CD14-positive monocyte (primary cell): ENCODE measurements around the gene HAX1. TPM values are rescaled to one million over a fixed set of nuclear protein-coding genes. Genes with fewer than 3 reads are reported as not detected.
"Not testable (repeated sequence)": the region's sequence is repeated elsewhere in the genome, so short reads cannot be mapped to it uniquely, and the experiment has no call there.

Experiments
- DNase-seq, 3 donors: peaks; one replicate each; pipeline ENCODE4 v3.0.0-alpha.2; 2011 to 2022
- H2AFZ ChIP-seq: 2 replicates; pipeline ENCODE4 v1.6.0; 2012; ENCODE audit warnings: mild to moderate bottlenecking, low read depth, low read length, inconsistent platforms; ENCODE audit not compliant: insufficient read depth, poor library complexity, severe bottlenecking
- H3K27ac ChIP-seq, 2 donors: 1 replicate in 1 of 2; 2 replicates in 1 of 2; pipeline ENCODE4 v1.5.1; 2012 to 2013; ENCODE audit warnings: low read length in 2 of 2, control low read depth in 1 of 2, inconsistent platforms in 1 of 2, low read depth in 1 of 2, mild to moderate bottlenecking in 1 of 2
- H3K27me3 ChIP-seq, 2 donors: one replicate each; pipeline versions ENCODE4 v1.6.0 to v1.6.1; 2011 to 2013; ENCODE audit warnings: low read length in 2 of 2; ENCODE audit not compliant: control insufficient read depth in 2 of 2, insufficient read depth in 2 of 2
- H3K36me3 ChIP-seq, 2 donors: replicated peaks in 1 of 2; 1 replicate in 1 of 2; 2 replicates in 1 of 2; pipeline versions ENCODE4 v1.5.1 to v1.6.1; 2012 to 2013; ENCODE audit warnings: low read length in 2 of 2, control low read depth in 1 of 2, inconsistent platforms in 1 of 2, mild to moderate bottlenecking in 1 of 2; ENCODE audit not compliant: insufficient read depth in 2 of 2, control insufficient read depth in 1 of 2
- H3K4me1 ChIP-seq, 2 donors: 1 replicate in 1 of 2; 2 replicates in 1 of 2; pipeline versions ENCODE4 v1.5.1 to v1.6.1; 2012 to 2013; ENCODE audit warnings: low read length in 2 of 2, control low read depth in 1 of 2, inconsistent platforms in 1 of 2, mild to moderate bottlenecking in 1 of 2, moderate library complexity in 1 of 2; ENCODE audit not compliant: insufficient read depth in 2 of 2, control insufficient read depth in 1 of 2
- H3K4me2 ChIP-seq: replicated peaks from 2 replicates; pipeline ENCODE3; 2012; ENCODE audit warnings: low read length, moderate library complexity, mild to moderate bottlenecking; ENCODE audit not compliant: poor library complexity, severe bottlenecking; ENCODE audit errors: extremely low read depth
- H3K4me3 ChIP-seq, 3 experiments: fragments of 200-600 bp in 1 of 3; sonication (generic) in 1 of 3; replicated peaks in 1 of 3; 1 replicate in 2 of 3; 2 replicates in 1 of 3; pipeline ENCODE4 v1.5.1; 2011 to 2013; ENCODE audit warnings: low read length in 3 of 3, mild to moderate bottlenecking in 3 of 3, control low read depth in 2 of 3, low read depth in 2 of 3, inconsistent platforms in 1 of 3, moderate library complexity in 1 of 3
- H3K79me2 ChIP-seq: 2 replicates; pipeline ENCODE4 v1.6.0; 2012; ENCODE audit warnings: mild to moderate bottlenecking, control low read depth, inconsistent platforms, low read length, moderate library complexity; ENCODE audit not compliant: insufficient read depth
- H3K9ac ChIP-seq: 2 replicates; pipeline ENCODE4 v1.6.0; 2017; ENCODE audit warnings: low read length, mild to moderate bottlenecking; ENCODE audit not compliant: insufficient read depth, poor library complexity, severe bottlenecking
- H3K9me3 ChIP-seq, 2 donors: replicated peaks in 1 of 2; 1 replicate in 1 of 2; 2 replicates in 1 of 2; pipeline versions ENCODE4 v1.5.1 to v1.6.1; 2012 to 2013; ENCODE audit warnings: low read length in 2 of 2, control low read depth in 1 of 2; ENCODE audit not compliant: control insufficient read depth in 1 of 2, insufficient read depth in 1 of 2
- H4K20me1 ChIP-seq: 2 replicates; pipeline ENCODE4 v1.6.0; 2012; ENCODE audit warnings: mild to moderate bottlenecking, low read length, control low read depth, moderate library complexity; ENCODE audit not compliant: insufficient read depth
- H3K27ac Mint-ChIP-seq, 7 donors: one replicate each; pipeline ENCODE4 v1.8.0; 2020; ENCODE audit warnings: mild to moderate bottlenecking in 7 of 7, mixed read lengths in 7 of 7, moderate library complexity in 6 of 7, inconsistent platforms in 2 of 7
- H3K27me3 Mint-ChIP-seq, 3 donors: one replicate each; pipeline ENCODE4 v1.8.0; 2021 to 2022; ENCODE audit warnings: low read depth in 3 of 3, mild to moderate bottlenecking in 3 of 3, mixed read lengths in 3 of 3, moderate library complexity in 3 of 3, inconsistent platforms in 1 of 3
- H3K36me3 Mint-ChIP-seq, 2 donors: one replicate each; pipeline ENCODE4 v1.8.0; 2020; ENCODE audit warnings: mixed read lengths in 2 of 2, inconsistent platforms in 1 of 2, mild to moderate bottlenecking in 1 of 2
- H3K4me1 Mint-ChIP-seq: one replicate; pipeline ENCODE4 v1.8.0; 2020; ENCODE audit warnings: mild to moderate bottlenecking, mixed read lengths
- H3K4me3 Mint-ChIP-seq, 2 donors: one replicate each; pipeline ENCODE4 v1.8.0; 2020; ENCODE audit warnings: mild to moderate bottlenecking in 2 of 2, mixed read lengths in 2 of 2, moderate library complexity in 1 of 2
- H3K9me3 Mint-ChIP-seq, 7 donors: one replicate each; pipeline ENCODE4 v1.8.0; 2020 to 2022; ENCODE audit warnings: mixed read lengths in 7 of 7, mild to moderate bottlenecking in 6 of 7, moderate library complexity in 6 of 7, inconsistent platforms in 2 of 7
- CTCF ChIP-seq: fragments of 200-600 bp; IDR thresholded peaks from one replicate; pipeline ENCODE4 v1.8.0; 2022; ENCODE audit warnings: antibody characterized with exemption, mild to moderate bottlenecking
- WGBS: methylation state at CpG from one replicate; pipeline ENCODE4 v1.1.5; 2013; ENCODE audit warnings: missing lambda C conversion rate; ENCODE audit not compliant: insufficient coverage; 5-methylcytosine and 5-hydroxymethylcytosine counted together
- intact Hi-C, 2 donors: fragments of 100-400 bp; cut with micrococcal nuclease; formaldehyde crosslinking; loops; one replicate each; pipeline versions ENCODE4 v1.15.0 to v1.15.1; 2023
- polyA plus RNA-seq, 3 donors: library from polyadenylated mRNA; depleted of rRNA in 1 of 3; unstranded in 2 of 3; stranded (reverse) in 1 of 3; fragments of 300-500 nt in 2 of 3; fragments of >200 nt in 1 of 3; fragmentation: Illumina TruSeq in 2 of 3; gene quantifications; 1 replicate in 2 of 3; 2 replicates in 1 of 3; pipeline ENCODE4 v1.2.3, GENCODE V29; 2012 to 2021

Gene HAX1
- polyA plus RNA-seq, 3 donors: 51.4 to 94.9 (median 91.7) TPM

DNA sequence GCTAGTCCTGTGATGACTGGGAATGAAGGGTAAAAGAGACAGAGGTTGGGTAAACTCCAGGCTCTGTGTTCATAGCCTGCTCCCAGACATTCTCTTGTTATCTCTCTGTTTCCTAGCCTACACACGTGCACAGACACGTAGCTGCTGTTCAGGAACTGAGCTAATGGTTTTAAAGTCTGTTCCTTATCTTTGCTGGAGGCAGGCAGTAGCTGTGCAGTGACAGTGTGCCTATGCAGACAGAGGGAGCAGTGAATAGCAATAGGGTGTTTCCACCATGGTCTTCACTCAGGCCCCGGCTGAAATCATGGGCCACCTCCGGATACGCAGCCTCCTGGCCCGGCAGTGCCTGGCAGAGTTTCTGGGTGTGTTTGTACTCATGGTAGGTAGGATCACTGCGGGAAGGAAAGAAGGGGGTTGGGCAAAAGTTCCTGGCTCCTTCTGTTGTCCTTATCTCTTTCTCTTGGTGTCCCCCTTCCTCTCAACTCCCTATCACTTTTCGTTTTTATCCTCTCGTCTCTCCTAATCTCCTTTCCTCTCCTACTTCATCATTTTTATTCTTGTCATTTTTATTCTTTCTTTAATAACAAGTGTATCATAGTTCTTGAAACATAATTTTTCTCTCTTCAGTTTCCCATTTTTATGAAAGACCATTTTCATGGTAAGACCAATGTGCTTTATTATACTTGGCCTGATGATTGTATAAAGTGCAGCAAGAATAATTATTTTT is 48.6 kb downstream of the HAX1 start, which contains the start of gene AQP10:
TSS of gene AQP10 (plus strand) at position 212 of the 727 bp plus-strand sequence. CDS start at position 275, 63 bp downstream.
- no peaks in the 10 kb centered on the region for H3K36me3 ChIP-seq
- peaks cover 4 to 9% of the 10 kb centered on the region in 2 donors for H3K9me3 ChIP-seq
- H3K4me2 ChIP-seq: no peak within 1 kb of the TSS
- Mint-ChIP-seq H3K27ac (no peak within 1 kb of the TSS), H3K36me3 (peaks cover 2 to 3% of the 10 kb centered on the region in 2 donors), H3K4me3 (peak within 1 kb of the TSS in 1 of 2 donors; percentile 26), H3K27me3 (peaks cover 19 to 47% (median 28%) of the 10 kb centered on the region in 3 donors), H3K4me1 (peaks cover 15% of the 10 kb centered on the region), H3K9me3 (peaks cover 0 to 24% (median 14%) of the 10 kb centered on the region in 7 donors)
- no peak for TF ChIP-seq CTCF
- no peaks in the 10 kb centered on the region for H4K20me1 ChIP-seq
- no CpG with 5 or more reads among the region's 9 CpGs for WGBS
- no peak within 1 kb of the TSS for H3K4me3 ChIP-seq
- no peak within 1 kb of the TSS for H3K27ac ChIP-seq
- DNase-seq: no peak
- intact Hi-C loops: no loop called here
- peaks cover 0 to 10% of the 10 kb centered on the region in 2 donors for H3K27me3 ChIP-seq
- H2AFZ ChIP-seq: no peak within 1 kb of the TSS
- H3K79me2 ChIP-seq: no peaks in the 10 kb centered on the region
- peaks cover 13 to 19% of the 10 kb centered on the region in 2 donors for H3K4me1 ChIP-seq
- no peak within 1 kb of the TSS for H3K9ac ChIP-seq

DNA sequence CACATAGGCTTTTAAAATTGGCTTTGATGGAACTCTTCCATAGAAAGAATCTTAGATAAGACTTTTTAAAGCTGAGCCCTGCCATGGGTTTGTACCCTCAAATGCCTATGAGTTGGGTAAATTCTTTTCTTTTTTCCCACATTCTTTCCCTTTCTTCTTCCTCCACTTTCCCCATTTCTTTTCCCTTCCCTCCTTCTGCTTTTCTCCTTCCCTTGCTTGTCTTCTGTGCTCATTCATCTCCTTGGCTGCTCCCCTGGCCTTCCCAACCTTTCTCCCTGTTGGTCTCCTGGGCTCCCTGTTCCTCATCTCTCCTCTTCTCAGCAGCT is 49.1 kb downstream of the HAX1 start:
- Mint-ChIP-seq H3K4me1 (peaks cover 20% of the 10 kb centered on the region), H3K27me3 (peaks cover 22 to 53% (median 30%) of the 10 kb centered on the region in 3 donors), H3K9me3 (peaks cover 0 to 18% (median 10%) of the 10 kb centered on the region in 7 donors)
- H3K9me3 ChIP-seq, H3K27ac Mint-ChIP-seq, H3K27ac ChIP-seq, H3K36me3 Mint-ChIP-seq, DNase-seq, H2AFZ ChIP-seq, intact Hi-C loops, H3K4me3 ChIP-seq, H3K36me3 ChIP-seq, H3K4me2 ChIP-seq, H4K20me1 ChIP-seq, H3K4me3 Mint-ChIP-seq, H3K79me2 ChIP-seq, H3K9ac ChIP-seq: not testable (repeated sequence)
- H3K4me1 ChIP-seq: peaks cover 18 to 24% of the 10 kb centered on the region in 2 donors
- H3K27me3 ChIP-seq: peaks cover 0 to 15% of the 10 kb centered on the region in 2 donors
